ENCODE measurements around the gene LRRC28.

Gene LRRC28

GRCh38 chr15:99343881-99344551 lies 92.7 kb downstream of the LRRC28 start:
- DNase-seq (ENCODE audit: low read depth), result peak; percentile 37

- no peak for DNase-seq (ENCODE audit: low read depth)
Observed at GRCh38 chr15:99344639-99345038, 93.4 kb downstream of the LRRC28 start.

GRCh38 chr15:99345242-99345641 lies 94.0 kb downstream of the LRRC28 start:
- DNase-seq (ENCODE audit: low read depth), result no peak

- no peak for DNase-seq (ENCODE audit: low read depth)
Observed at GRCh38 chr15:99345832-99346462, 94.7 kb downstream of the LRRC28 start.

- DNase-seq (ENCODE audit: low read depth), result no peak
Observed at GRCh38 chr15:99347574-99347973, 96.3 kb downstream of the LRRC28 start.

- DNase-seq (ENCODE audit: low read depth), result no peak
Observed at GRCh38 chr15:99348412-99348811, 97.1 kb downstream of the LRRC28 start.

GRCh38 chr15:99350408-99350807 lies 99.1 kb downstream of the LRRC28 start:
- no peak for DNase-seq (ENCODE audit: low read depth)

GRCh38 chr15:99359769-99360168 lies 108.5 kb downstream of the LRRC28 start:
- no peak for DNase-seq (ENCODE audit: low read depth)

GRCh38 chr15:99361545-99362185 lies 110.4 kb downstream of the LRRC28 start:
- no peak for DNase-seq (ENCODE audit: low read depth)

GRCh38 chr15:99365242-99365641 lies 114.0 kb downstream of the LRRC28 start:
- no peak for DNase-seq (ENCODE audit: low read depth)

- DNase-seq (ENCODE audit: low read depth), result no peak
Observed at GRCh38 chr15:99366013-99366412, 114.7 kb downstream of the LRRC28 start.

- DNase-seq (ENCODE audit: low read depth), result no peak
Observed at GRCh38 chr15:99368743-99369142, 117.5 kb downstream of the LRRC28 start.

- DNase-seq (ENCODE audit: low read depth), result no peak
Observed at GRCh38 chr15:99369196-99369595, 117.9 kb downstream of the LRRC28 start.

GRCh38 chr15:99371180-99372103 lies 120.2 kb downstream of the LRRC28 start:
- no peak for DNase-seq (ENCODE audit: low read depth)

- no peak for DNase-seq (ENCODE audit: low read depth)
Observed at GRCh38 chr15:99385005-99385669, 133.9 kb downstream of the LRRC28 start.

GRCh38 chr15:99385865-99386264 lies 134.6 kb downstream of the LRRC28 start:
- no peak for DNase-seq (ENCODE audit: low read depth)

- DNase-seq (ENCODE audit: low read depth), result no peak
Observed at GRCh38 chr15:99386391-99386790, 135.1 kb downstream of the LRRC28 start.

GRCh38 chr15:99387421-99388168 lies 136.3 kb downstream of the LRRC28 start:
- no peak for DNase-seq (ENCODE audit: low read depth)

- DNase-seq (ENCODE audit: low read depth), result no peak
Observed at GRCh38 chr15:99390667-99391066, 139.4 kb downstream of the LRRC28 start.

- DNase-seq (ENCODE audit: low read depth), result no peak
Observed at GRCh38 chr15:99393641-99394040, 142.4 kb downstream of the LRRC28 start.

- DNase-seq (ENCODE audit: low read depth), result no peak
Observed at GRCh38 chr15:99396375-99396774, 145.1 kb downstream of the LRRC28 start.
